Ureter (tissue), 1 donor: ENCODE results near the gene LTF. TPM values are rescaled to one million over a fixed set of nuclear protein-coding genes. Genes with fewer than 3 reads are reported as not detected.

Source experiments
- DNase-seq: peaks from one replicate; pipeline ENCODE4 v3.0.0-alpha.2; 2020; ENCODE audit warnings: low spot score
- total RNA-seq: library from RNA; stranded (reverse); gene quantifications from one replicate; pipeline ENCODE4 v1.2.4, GENCODE V29; 2023
- donor health status: DM: yes; HTN: yes; CAD: no.

Gene LTF
- total RNA-seq, 1 donor from 2014 or later = 1.5 TPM

GRCh38 chr3:46491089-46492070 is 26.7 kb upstream of the LTF start:
- no peak for DNase-seq

- no peak for DNase-seq
Observed at GRCh38 chr3:46490338-46491084, 25.8 kb upstream of the LTF start.

DNA sequence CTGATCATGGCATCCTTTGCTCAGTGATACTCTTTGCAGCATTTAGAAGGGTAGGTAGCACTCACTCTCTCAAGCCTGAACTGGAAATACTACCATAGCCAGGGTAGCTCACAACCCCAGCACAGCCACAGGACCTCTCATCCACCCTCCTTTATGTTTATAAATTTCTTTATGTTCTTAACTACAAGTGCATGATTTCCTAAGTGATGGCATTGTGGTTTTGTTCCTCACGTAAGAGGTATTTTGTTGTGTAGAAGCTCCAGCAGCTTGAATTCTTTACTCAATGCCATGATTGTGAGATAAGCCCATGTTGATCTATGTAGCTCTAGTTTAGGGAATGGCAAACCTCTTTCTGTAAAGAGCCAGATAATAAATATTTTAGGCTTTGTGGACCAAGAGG is 25.2 kb upstream of the LTF start:
- no peak for DNase-seq

GRCh38 chr3:46489381-46489780 is 24.7 kb upstream of the LTF start:
- DNase-seq = no peak

GRCh38 chr3:46488735-46489361 is 24.1 kb upstream of the LTF start:
- peak; percentile 93 for DNase-seq

- DNase-seq = no peak
Observed at GRCh38 chr3:46485779-46486175, 21.1 kb upstream of the LTF start.

- no peak for DNase-seq
Observed at GRCh38 chr3:46484911-46485778, 20.4 kb upstream of the LTF start.

DNA sequence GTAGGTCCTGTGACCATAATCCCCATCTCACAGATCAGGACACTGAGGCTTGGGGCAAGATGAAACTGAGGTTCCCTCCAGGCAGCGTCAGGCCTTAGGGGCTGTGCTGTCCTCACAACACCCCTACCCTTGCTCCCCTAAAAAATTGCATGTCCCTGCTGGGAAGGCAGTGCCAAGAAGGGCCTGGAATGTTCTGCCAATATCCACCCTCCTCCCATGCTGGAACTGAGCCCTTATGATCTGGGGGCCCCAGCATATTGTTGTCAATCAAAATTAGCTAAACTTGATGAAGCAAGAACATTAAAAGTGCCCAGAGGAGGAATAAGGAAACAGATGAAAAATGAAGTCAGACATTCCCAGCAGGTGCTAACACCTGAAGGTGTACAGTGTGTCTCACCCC is 19.7 kb upstream of the LTF start:
- DNase-seq = no peak

- DNase-seq = no peak
Observed at GRCh38 chr3:46483825-46484224, 19.1 kb upstream of the LTF start.

- no peak for DNase-seq
Observed at GRCh38 chr3:46482632-46483350, 18.1 kb upstream of the LTF start.

DNA sequence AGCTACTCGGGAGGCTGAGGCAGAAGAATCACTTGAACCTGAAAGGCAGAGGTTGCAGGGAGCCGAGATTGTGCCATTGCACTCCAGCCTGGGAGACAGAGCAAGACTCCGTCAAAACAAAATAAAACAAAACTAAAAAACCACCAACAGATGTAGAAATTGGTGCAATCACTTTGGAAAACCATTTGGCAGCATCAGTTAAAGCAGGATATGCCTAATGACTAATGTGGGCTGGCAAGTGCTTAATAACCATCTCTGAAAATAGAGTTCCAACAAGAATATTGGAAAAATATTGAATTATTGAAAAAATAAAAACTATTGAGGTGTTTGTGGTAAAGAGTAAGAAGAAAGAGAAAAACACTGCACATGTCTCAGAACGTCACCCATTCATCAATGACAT is 16.9 kb upstream of the LTF start:
- DNase-seq = no peak

DNA sequence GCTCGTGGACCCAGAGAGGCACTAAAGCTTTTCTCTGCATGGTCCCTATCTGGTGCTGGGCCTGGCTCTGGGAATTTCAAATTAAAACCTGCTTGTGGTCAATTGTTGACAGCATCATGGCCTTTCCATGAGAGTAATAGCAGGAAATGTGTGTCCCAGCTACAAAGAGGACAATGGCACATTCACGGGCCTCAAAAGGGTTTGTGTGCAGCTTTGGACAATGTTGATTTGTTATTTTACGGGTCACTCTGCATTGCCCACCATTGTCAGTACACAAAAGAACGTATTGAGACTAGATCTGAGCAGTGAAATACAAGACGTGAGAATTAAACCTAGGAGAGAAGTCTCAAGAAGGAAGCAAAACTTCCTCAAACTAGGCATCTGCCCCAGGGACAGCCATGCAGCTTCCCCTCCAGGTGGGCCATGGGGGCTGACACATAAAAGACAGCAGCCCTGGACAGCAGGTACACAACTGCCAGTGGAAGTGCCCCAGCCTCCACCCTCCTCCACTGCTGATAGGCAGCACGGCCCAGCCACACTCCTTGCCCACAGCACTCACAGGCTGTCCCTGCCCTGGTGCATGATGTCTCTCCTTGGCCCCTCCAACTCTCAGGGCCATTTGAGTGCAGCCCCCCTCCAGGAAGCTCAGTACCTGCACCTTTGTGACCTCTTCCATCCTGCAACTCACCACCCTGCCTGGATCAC is 15.9 kb upstream of the LTF start:
- no peak for DNase-seq

DNA sequence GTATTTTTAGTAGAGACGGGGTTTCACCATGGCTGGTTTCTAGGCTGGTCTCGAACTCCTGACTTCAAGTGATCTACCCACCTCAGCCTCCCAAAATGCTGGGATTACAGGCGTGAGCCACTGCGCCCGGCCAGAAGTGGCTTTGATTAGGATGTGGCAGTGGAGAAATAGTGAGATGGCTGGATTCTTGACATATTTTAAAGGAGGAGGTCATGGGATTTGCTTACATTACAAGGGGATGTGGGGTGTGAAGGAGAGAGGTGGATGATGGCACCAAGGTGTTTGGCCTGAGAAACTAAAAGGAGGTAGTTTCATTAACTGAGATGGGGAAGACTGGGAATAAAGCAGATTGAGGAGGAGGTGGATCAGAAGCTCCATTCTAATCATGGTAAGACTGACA is 15.0 kb upstream of the LTF start:
- DNase-seq = no peak

DNA sequence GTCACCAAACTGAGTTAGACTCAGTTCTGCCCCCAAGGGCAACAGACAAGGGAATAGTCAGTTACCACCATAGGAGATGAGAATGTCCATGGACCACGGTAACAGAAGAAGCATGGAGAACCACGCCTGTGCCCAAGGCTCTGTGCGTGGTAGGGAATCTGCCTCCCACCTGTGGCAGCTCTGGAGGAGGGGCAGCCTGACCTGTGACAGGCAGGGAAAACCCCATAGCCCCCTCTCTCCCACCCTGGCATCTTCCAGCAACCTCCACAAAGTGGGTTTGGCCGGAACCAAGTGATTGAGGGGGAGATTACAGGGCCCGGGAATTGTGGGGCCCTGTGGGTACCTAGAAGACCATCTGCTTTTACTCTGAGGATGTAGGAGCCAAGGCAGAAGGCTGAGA is 14.3 kb upstream of the LTF start:
- DNase-seq = no peak

- DNase-seq = no peak
Observed at GRCh38 chr3:46478341-46478740, 13.6 kb upstream of the LTF start.

DNA sequence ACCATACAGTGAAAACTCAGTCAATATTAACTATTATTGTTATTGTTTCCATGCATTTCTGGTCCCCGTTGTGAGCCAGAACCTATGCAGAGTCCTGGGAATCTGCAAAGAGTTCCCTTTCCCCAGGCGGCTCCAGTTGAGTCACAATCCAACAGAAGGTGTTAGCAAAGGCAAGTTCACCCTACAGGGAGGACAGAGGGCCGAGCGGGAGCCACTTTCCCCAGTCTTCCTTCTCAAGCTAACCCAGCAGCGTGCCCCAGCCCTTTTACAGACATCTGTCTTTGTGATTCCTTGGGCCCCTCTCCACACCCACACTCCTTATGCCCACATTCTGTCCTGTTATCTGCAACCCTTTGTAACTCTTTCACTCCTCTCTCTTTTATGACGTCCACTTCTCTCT is 13.1 kb upstream of the LTF start:
- DNase-seq = no peak

GRCh38 chr3:46477145-46477544 is 12.4 kb upstream of the LTF start:
- no peak for DNase-seq

DNA sequence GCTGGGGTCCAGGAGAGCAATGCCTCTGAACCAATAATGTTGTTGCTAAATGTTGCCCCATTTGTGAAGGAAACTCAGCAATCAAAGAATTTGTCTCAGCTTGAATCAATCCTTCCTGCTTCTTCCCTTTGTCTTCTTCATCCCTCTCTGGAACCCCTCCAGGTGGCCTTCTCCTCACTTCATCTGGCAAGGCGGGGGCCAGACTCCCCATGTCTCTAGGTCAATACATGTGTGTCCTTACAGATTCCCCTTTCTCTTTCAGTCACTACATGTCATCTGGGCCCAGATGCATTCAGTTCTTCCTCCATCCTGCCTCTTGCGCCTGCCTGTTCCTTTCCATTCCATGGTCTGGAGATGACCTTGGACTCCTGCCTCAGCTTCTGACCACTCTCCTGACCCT is 8.0 kb upstream of the LTF start:
- DNase-seq = no peak

GRCh38 chr3:46471371-46471914 is 6.7 kb upstream of the LTF start:
- DNase-seq = no peak

DNA sequence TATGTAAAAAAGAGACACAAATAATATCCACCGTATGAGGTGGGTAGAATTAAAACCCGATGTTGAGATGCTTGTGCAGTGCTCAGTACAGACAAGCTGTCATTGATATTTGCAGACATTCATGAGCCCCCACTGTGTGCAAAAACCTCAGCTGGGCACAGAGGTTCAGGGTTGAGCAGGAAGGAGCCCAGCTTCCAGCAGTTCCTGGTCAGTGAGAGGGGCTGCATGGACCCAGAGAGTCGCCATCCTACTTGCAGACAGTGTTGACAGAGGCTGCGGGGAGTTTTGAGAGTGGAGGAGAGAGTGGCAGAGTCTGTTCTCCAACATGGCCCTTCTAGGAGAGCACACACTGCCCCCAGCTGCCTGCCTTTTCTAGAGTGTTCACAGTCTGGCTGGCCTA is 6.1 kb upstream of the LTF start:
- no peak for DNase-seq
